Lower leg skin (tissue), 4 donors: ENCODE measurements around the gene WBP1. TPM values are rescaled to one million over a fixed set of nuclear protein-coding genes. Genes with fewer than 3 reads are reported as not detected.

ENCODE experiments used
- DNase-seq, 2 donors: peaks; one replicate each; pipeline ENCODE4 v3.0.0-alpha.2; 2019; ENCODE audit warnings: low spot score in 2 of 2
- H3K4me3 ChIP-seq: fragments of 200-600 bp; sonication (generic); 2 replicates; pipeline ENCODE4 v1.5.1; 2017; ENCODE audit warnings: mild to moderate bottlenecking, low read depth; ENCODE audit not compliant: poor library complexity, severe bottlenecking
- CTCF ChIP-seq, 3 donors: fragments of 450-650 bp; IDR thresholded peaks; one replicate each; pipeline ENCODE4 v1.5.1; 2016; ENCODE audit warnings: antibody characterized with exemption in 3 of 3, mild to moderate bottlenecking in 3 of 3, moderate library complexity in 2 of 3
- POLR2A ChIP-seq, 2 donors: fragments of 450-650 bp; IDR thresholded peaks; one replicate each; pipeline ENCODE4 v1.6.1; 2016 to 2017; ENCODE audit warnings: antibody characterized with exemption in 2 of 2, mild to moderate bottlenecking in 1 of 2, moderate library complexity in 1 of 2
- WGBS, 2 donors: methylation state at CpG; one replicate each; pipeline ENCODE4 v1.1.5; 2018; 5-methylcytosine and 5-hydroxymethylcytosine counted together
- intact Hi-C: fragments of 100-400 bp; cut with DNase I; formaldehyde crosslinking; loops from one replicate; pipeline ENCODE4 v1.15.0; 2023; ENCODE audit warnings: low total_unique reads
- total RNA-seq, 4 donors: library from RNA; depleted of rRNA; stranded (reverse); fragments of >200 nt; gene quantifications; one replicate each; pipeline ENCODE4 v1.1.0, GENCODE V29; 2016

WBP1 gene
- total RNA-seq = 10 to 100 TPM; 35.9 to 44.9 (median 38.1) TPM

- no peak for TF ChIP-seq POLR2A (IDR thresholded peaks at IDR 0.05)
- no peak for TF ChIP-seq CTCF (IDR thresholded peaks at IDR 0.05)
- peak; percentile 100 for DNase-seq
- 1% methylated on average over 28 to 33 of the region's 38 CpGs for WGBS, 2 donors
- H3K4me3 ChIP-seq = peak within 1 kb of the TSS; percentile 54
- intact Hi-C loops = no loop called here
Measured at GRCh38 chr2:74458132-74458937, at the start of gene WBP1. Gene WBP1, plus strand, starts transcription at chr2:74458438. Its CDS starts 165 bp downstream, at chr2:74458603.

- no peak for DNase-seq
- no peak overlapping the region for H3K4me3 ChIP-seq
- 71 to 75% methylated on average over 4 to 8 of the region's 8 CpGs for WGBS, 2 donors
- intact Hi-C loops = no loop called here
- TF ChIP-seq POLR2A (IDR thresholded peaks at IDR 0.05) (no peak), CTCF (IDR thresholded peaks at IDR 0.05) (no peak)
Measured at GRCh38 chr2:74413001-74413698, 45.1 kb upstream of the WBP1 start.

GRCh38 chr2:74414441-74414840 lies 43.8 kb upstream of the WBP1 start:
- H3K4me3 ChIP-seq = peak overlapping the region; percentile 36
- intact Hi-C loops = no loop called here
- WGBS, 2 donors = 31 to 32% methylated on average over 11 to 16 of the region's 19 CpGs
- no peak for DNase-seq
- TF ChIP-seq POLR2A (IDR thresholded peaks at IDR 0.05) = no peak
- no peak for TF ChIP-seq CTCF (IDR thresholded peaks at IDR 0.05)

GRCh38 chr2:74414881-74415761 lies 43.1 kb upstream of the WBP1 start:
- peak overlapping the region; percentile 36 for H3K4me3 ChIP-seq
- peak in 1 of 2 donors; percentile 91 for DNase-seq
- intact Hi-C loops = no loop called here
- WGBS, 2 donors = 13 to 20% methylated on average over 23 to 29 of the region's 66 CpGs
- TF ChIP-seq CTCF (IDR thresholded peaks at IDR 0.05) (no peak), POLR2A (IDR thresholded peaks at IDR 0.05) (no peak)

- TF ChIP-seq POLR2A (IDR thresholded peaks at IDR 0.05) (no peak), CTCF (IDR thresholded peaks at IDR 0.05) (no peak)
- 68 to 72% methylated on average over 32 to 35 of the region's 35 CpGs for WGBS, 2 donors
- DNase-seq = peak in 1 of 2 donors; percentile 69
- intact Hi-C loops = no loop called here
- peak overlapping the region; percentile 36 for H3K4me3 ChIP-seq
Measured at GRCh38 chr2:74415762-74416395, 42.4 kb upstream of the WBP1 start.
